GM19397 (cell line): Measurements from ENCODE around the gene GLTP.
"Not testable (repeated sequence)": the region's sequence is repeated elsewhere in the genome, so short reads cannot be mapped to it uniquely, and the experiment has no call there.

ENCODE experiments used
- ATAC-seq: cut with Tn5 transposase; IDR thresholded peaks from one replicate; pipeline ENCODE4 v1.9.1; 2021; ENCODE audit warnings: mild to moderate bottlenecking, moderate library complexity; ENCODE audit not compliant: unreplicated experiment

Gene GLTP

DNA sequence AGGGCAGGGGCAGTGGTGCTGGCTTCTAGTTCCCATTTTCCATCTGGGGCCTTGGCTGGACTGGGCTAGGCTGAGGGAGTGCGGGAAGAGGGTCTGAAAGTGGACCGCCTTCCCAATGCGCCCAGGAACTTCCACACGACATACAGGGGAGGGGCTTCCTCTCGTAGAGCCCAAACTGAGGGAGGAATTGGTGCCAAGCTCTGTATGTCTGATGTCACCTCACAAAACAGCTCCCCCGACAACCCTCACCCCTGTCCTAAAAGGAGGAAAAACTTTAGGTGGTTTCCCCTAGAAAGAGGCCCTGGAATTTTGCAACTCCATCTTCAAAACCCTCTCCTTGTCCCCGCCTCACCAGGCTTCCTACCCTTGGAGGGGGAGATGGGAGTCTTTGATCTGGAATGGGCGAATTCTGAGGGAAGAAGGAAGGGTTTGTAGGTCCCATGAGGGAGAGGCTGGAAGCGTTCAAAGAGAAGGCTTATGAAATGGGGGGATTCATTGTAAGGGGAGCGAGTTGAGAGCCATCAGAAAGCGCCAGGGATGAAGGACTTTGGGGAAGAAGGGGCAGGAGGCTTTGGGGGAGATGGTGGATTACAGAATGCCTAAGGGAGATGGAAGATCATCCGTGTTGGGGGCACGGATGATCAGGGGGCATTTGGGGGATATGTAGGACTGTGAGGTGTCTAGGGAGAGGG, 844 bp downstream of the GLTP start:
- ATAC-seq, result no peak

DNA sequence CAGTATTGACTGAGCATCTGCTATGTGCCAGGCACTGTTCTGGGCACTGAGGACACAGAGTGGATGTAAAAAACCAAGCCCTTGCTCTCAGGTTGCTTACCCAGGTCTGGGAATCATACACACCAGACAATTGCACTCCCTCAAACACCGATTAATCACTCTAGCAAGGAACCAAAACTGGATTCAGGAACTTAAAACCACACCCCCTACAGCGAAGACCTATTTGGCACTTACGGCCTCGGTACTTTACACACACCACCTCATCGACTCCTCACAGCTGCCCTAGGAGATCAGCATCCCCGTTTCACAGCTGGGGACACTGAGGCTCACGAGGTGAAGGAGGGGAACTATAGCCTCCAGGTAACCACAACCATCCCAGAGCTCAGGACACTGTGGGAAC, 1.6 kb downstream of the GLTP start:
- no peak for ATAC-seq

DNA sequence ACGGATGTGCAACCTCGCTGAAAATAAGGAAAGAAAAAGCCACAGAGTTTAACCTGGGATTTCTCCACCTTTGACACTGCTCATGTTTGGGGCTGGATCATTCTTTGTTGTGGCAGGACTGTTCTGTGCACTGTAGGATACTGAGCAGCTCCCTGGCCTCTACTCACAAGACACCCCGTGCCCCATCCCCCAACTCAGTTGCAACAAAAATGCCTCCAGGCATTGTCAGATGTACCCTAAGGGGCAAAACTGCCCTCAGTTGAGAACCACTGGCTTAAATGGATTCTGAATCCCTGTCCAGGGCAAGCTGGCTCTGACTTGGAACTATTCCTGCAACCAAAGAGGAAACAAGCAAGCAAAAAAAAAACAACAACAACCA, 2.1 kb downstream of the GLTP start:
- ATAC-seq, result no peak

DNA sequence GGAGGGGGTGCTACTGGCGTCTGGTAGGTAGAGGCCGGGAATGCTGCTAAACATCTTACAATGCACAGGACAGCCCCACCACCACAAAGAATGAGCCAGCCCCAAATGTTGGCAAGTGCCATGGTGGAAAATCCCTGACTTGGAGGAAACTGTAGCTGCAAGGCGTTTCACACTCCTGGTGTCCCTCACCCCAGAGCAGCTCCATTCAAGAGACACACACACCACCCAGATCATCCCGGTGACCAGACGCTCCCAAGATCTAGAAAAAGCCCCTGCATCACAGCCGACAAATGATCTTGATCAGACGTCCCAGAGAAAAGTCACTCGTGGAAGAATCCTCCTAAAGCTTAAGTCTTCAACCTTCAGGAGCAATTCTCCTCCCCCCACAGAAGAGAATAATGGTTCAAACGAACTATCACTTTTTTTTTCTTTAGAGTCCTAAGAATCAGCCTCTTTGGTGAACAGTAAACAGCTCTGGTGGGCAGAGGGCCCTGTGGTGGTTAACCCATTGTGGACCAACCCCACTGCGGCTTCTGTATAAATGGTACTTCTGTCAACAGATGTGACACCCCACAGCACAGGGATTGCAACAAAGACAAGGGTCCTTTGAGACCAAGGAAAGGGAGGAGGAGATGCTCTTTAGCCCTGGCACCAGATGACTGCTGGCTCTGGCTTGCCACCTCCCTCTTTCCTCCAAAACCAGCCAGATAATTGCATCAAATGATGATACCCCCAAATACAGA, 2.7 kb downstream of the GLTP start:
- no peak for ATAC-seq

DNA sequence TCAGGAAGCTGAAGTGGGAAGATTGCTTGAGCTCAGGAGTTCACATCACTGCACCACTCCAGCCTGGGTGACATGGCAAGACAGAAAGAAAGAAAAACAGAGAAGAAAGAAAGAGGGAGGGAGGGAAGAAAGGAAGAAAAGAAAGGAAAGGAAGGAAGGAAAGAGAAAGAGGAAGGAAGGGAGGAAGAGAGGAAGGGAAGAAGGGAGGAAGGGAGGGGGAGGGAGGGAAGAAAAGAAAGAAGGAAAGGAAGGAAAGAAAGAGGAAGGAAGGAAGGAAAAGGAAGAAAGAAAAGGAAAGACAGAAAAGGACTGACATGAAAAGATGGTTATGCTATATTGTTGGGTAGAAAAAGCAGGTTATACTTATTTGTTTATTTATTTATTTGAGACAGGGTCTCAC, 3.9 kb downstream of the GLTP start:
- no peak for ATAC-seq

DNA sequence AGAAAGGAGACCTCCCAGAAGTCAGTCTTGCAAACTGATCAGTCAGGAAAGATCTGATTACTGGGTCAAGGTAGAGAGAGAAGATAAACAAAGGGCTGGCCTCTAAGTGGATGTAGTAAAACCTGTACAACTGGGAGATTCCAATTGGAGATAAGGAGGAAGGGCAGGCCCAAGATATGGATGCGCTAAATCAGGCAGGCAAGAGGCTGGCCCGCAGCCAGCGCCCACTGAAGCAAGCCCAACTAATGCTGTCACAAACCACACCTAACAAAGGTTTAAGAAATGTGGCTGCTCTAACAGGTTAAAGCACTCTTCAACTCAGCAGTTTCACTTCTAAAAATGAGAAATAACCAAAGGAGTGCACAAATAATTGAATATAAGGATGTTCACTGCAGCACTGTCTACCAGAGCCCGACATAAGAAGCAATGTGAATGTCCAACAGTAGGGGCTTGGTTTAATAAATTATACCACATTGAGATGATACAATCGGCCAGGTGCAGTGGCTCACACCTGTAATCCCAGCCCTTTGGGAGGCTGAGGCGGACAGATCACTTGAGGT, 4.7 kb downstream of the GLTP start:
- ATAC-seq, result no peak

DNA sequence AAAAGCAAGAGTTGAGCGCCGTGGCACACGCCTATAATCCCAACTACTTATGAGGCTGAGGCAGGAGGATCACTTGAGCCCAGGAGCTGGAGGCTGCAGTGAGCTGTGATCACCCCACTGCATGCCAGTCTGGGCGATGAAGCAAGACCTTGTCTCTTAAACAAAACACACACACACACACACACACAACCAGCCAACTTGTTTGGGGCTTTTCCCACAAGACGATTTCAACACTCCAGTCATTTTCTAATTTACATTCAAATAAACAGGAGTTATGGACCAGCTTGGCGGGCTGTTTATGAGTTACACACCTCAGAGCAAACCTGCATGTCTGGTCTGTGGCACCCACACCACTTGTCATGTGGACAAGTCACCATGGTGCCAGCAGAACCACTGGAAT, 6.7 kb downstream of the GLTP start:
- ATAC-seq, result no peak

DNA sequence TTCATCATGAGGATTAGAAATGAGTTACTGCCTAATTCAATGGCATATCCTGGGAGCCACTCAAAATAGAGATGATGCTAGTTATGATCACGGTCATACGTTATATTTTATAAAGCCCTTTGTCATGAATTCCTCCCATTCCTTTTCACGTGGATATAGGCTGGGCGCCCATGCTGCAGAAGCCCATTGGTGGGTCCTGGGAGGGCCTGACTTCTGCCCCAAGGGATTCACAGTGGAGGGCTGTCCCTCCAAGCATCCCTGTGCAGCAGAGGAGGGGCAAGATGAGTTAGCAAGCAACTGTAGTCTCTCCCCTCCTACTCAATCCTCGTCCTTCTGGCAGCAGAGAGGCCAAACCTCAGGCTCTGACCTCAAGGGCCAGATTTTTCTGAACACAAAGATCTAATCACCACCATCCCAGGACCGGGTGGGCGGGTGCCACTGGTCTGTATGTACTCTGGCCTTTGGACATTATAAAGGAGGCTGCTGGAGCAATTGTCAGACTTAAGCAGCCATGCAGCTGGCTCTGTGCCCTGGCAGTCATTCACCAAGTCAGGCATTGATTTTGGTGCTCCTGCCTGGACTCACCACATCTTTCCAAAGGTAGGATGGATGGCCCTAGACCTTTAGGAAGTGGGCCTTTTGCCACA, 8.6 kb downstream of the GLTP start:
- no peak for ATAC-seq

DNA sequence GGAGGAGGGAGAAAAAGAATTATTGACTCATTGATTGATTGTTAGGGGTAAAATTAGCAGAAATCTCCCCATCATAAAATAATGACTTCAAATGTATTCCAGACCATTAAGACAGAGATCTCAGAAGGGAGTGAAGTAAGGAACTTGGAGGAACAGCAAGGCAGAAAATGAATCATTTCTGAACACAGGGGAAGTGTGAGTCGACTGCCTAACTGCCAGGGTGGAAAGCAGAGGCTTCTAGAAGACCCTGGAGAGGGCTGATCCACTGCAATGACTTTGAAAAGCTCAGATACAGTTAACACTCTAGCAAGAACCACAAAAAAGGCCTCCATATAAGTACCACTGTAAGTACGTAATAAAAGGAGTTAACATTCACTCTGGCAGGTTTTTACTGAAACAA, 9.7 kb downstream of the GLTP start:
- no peak for ATAC-seq

DNA sequence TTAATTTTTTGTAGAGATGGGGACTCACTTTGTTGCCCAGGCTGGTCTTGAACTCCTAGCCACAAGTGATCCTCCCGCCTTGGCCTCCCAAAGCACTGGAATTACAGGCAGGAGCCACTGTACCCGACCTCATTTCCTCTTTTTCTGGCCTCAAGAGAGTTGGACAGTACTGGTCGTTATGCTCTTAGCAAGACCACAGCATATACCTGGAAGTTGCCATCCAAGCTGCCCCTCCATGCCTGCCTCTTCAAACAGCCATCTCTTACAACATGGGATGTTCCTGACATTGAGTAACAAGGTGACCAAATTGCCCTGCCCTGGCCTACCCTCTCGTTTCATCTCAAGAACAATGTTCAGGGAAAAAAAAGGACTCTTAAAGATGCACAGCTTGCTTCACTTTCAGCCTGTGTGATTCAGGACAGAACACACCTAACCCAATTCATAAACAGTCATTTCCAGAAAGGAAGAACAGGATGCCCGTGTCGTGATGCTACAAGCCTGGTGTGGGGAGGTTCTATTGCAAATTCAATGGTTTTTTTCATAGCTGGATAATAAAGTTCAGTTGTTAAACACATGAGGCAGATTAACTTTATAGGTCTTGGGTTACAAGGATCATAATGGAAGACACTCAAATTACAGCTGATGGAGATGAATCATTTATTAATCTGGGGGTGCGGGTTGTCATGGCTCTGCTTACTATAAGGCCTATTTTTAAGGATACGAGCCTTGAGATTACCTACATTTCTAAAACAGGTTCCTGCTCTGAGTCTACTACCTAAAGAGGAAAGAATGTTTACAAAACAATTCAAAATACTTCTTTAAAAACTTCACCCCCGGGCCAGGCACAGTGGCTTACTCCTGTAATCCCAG, 11.9 kb downstream of the GLTP start:
- no peak for ATAC-seq

DNA sequence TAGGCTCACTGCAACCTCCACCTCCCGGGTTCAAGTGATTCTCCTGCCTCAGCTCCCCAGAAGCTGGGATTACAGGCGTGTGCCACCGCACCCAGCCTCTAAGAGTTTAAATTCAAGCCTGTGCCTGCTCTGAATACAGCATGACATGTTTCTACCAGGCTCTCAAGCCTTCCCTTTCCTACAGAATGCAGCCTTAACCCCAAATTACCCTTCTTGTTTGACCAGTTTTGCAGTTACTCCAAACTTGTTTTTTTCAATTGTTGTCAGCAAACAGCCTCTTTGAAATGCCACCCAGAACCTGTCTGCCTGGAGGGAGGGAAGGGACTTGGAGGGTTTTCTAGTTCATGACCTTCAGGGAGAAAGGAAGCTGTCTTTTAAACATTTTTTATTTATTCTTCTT, 15.4 kb downstream of the GLTP start:
- no peak for ATAC-seq

DNA sequence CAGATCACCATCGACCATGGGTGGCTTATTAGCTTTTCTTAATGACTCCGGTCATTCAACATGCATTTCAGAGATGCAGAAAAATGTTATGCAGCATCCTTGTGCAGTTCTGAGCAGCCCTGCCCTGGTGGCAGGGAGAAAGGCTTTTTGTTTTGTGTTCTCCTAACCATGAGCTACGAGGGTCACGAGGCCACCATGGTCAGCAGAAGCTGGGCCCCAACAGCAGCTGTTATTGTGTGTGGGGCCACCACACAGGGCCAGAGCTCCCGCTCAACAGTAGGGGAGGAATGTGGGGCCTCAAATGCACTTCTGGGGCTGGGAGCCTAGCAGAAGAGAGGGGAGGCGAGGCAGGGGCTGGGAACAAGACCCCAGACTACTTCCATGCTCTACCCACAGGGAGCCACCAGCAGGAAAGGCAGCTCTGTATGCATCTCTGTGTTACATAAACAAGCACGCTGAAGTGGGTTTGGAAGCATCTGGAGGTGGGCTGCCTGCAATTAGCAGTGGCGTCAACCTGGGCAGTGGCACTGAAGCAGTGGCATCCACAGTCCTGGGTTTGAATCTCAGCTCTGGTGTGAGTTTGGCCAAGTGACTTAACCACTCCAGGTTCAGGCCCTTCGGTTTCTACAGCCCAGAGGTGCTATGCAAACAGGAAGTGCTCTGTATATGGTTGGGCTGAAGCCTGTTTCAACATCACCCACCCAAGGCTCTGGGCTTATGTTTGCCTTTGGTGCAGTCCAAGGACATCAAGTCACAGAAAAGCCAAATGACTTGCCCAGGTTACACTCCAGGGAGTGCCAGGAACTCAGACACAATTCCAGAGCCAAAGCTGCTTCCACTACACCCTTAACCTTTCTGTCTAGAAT, 16.3 kb downstream of the GLTP start:
- no peak for ATAC-seq

DNA sequence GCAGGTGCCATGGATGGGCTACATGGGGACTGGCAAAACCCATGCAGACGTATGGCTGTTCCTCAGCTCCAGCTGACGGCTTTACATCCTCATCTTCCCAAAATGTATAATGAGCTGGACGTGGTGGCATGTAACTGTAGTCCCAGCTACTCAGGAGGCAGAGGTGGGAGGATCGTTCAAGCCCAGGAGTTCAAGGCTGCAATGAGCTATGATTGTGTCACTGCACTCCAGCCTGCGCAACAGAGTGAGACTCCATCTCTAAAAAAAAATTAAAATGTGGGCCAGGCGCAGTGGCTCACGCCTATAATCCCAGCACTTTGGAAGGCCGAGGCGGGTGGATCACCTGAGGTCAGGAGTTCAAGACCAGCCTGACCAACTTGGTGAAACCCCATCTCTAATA, 17.9 kb downstream of the GLTP start:
- not testable (repeated sequence) for ATAC-seq

DNA sequence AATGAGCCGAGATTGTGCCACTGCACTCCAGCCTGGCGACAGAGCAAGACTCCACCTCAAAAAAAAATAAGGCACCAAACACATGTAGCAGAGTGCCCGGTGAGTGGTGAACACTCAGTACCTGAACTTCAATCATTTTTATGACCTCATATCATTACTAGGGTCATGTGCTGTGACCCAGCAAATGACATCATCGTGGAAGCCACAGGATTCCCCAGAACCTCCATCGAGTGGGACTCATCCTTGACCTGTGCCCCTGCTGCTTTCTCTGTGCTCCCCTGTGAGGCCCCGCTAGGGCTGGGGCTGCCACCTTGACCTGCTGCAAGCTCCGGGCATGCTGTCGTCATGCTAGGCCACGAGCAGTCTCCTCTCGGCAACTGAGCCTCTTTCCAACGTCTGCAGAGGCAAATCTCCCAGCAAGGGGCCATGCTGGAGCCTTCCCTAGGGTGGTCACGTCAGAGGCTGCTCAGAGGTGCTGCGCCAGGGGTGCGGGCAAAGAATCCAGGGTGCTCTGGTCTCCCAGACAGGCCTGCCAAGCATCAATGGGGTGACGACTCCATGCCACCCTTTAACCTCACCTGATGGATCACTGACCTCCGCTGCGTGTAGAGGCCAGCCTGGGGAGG, 18.5 kb downstream of the GLTP start:
- no peak for ATAC-seq

DNA sequence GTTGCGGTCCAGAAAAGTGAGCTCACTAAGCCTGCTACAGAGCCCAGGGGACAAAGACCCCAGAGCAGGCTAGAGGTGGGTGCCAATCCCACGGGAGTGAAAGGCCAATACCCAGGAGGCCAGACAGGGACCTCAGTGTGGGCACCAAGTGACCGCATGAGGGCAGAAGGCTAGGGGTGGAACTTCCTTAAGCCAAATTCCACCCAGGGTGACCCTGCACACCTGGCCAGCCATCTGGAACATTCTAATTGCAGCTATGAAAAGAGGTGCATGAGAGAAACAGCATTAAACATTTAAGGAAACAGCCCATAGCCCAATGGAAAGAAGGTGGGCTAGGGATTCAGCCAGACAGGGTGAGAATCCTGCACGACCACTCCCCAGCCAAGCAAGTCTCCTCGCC, 19.4 kb downstream of the GLTP start:
- no peak for ATAC-seq

DNA sequence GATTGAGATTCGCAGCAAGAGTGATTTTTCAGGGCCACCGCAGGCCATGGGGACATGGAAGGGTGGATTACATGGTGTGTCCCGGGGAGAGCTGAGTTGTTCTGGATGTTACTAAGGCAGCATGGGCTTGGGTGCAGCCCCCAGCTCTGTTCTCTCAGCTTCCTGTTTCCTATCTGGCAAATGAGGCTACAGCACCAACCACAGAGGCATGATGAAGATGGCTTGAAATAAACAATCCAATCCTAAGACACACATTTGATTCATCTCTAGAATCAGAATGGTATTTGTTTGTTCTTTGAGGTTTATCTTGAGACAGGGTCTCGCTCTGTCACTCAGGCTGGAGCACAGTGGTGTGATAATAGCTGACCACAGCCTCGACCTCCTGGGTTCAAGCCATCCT, 21.6 kb downstream of the GLTP start:
- ATAC-seq, result no peak

DNA sequence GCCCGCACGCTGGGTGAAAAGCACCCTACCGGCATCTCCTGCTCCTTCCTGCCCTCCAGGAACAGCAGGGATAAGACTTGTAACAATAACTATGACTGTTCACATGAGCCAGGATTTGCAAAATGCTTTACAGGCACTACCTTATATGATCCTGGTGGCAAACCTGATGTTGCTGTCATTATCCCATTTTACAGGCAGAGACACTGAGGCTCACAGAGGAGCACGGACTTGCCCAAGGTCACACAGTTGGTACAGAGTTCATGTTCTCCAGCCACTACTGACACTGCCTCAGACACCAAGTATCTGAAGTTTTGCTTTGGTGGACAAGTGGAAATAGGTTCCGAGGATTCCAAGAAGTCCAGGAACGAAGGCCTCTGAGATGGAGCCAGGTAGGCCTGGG, 22.6 kb downstream of the GLTP start:
- no peak for ATAC-seq

DNA sequence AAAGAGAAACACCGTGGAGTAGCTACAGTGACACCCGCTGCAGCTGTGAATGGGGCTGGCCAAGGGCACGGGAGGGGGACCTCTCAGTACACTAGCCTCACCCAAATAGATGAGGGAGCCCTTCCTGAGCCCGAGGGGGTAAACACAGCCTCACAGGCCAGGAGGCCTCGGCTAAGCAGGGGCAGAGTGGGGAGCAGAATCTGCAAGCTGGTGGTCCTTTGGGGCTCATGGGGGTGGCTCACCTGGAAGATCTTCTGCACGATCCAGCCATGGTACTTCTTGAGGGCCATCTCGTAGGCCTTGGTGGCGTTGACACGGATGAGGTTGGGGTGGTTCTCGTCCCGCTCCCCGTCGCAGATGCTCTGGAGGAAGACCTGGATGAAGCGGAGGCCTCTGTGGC, 25.0 kb downstream of the GLTP start:
- no peak for ATAC-seq

DNA sequence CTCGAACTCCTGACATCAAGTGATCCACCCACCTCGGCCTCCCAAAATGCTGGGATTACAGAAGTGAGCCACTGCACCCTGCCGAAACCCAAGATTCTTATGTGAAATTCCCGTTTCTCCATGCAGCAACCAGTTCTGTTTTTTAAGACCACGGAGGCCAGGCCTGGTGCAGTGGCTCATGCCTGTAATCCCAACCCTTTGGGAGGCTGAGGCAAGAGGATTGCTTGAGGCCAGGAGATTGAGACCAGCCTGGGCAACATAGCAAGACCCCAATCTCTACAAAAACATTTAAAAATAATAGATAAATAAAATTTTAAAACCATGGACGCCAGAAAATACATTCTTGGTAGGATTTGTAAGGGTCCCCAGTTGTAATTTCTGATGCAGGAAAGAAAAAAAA, 29.8 kb downstream of the GLTP start:
- ATAC-seq, result not testable (repeated sequence)
